BJ (cell line): Measurements from ENCODE around the gene RPL32. TPM values are rescaled to one million over a fixed set of nuclear protein-coding genes. Genes with fewer than 3 reads are reported as not detected.
A peak's percentile ranks its signal among the peaks of the same experiment; 100 is the strongest.

Experiments used
- CTCF ChIA-PET: fragments of 350-600 bp; formaldehyde crosslinking; extraction: SDS; loops from one replicate; lab custom pipeline; 2021; ENCODE audit warnings: antibody characterized with exemption, inconsistent platforms; lab: Yijun Ruan, JAX
- POLR2A ChIA-PET: fragments of 300-600 bp; sonication (Branson Sonifier 250); formaldehyde crosslinking; extraction: SDS; loops from one replicate; lab custom pipeline; 2021; ENCODE audit warnings: antibody characterized with exemption; lab: Charles Lee
- DNase-seq: peaks from one replicate; pipeline ENCODE4 v3.0.0-alpha.2; 2011; ENCODE audit warnings: low read depth
- H3K27me3 ChIP-seq: 2 replicates; pipeline ENCODE4 v1.6.0; 2011; ENCODE audit warnings: low read length; ENCODE audit not compliant: control insufficient read depth, insufficient read depth
- H3K36me3 ChIP-seq: 2 replicates; pipeline ENCODE4 v1.5.1; 2011; ENCODE audit warnings: low read length; ENCODE audit not compliant: control insufficient read depth, insufficient read depth
- H3K4me3 ChIP-seq: 2 replicates; pipeline ENCODE4 v1.5.1; 2011; ENCODE audit warnings: low read depth, mild to moderate bottlenecking, control low read depth, low read length
- polyA plus RNA-seq: library from polyadenylated mRNA; depleted of rRNA; stranded (reverse); fragments of >200 nt; gene quantifications from 2 replicates; pipeline ENCODE4 v1.2.3, GENCODE V29; 2011
- TF ChIP-seq, protein P1 (sequence below): IDR thresholded peaks from 2 replicates; pipeline ENCODE4 v1.5.1; 2011; ENCODE audit warnings: low read depth, mild to moderate bottlenecking, control low read depth, inconsistent platforms, low read length, moderate library complexity; ENCODE audit not compliant: insufficient read depth

The RPL32 gene
- polyA plus RNA-seq, 1 experiment = 3,018 TPM

DNA sequence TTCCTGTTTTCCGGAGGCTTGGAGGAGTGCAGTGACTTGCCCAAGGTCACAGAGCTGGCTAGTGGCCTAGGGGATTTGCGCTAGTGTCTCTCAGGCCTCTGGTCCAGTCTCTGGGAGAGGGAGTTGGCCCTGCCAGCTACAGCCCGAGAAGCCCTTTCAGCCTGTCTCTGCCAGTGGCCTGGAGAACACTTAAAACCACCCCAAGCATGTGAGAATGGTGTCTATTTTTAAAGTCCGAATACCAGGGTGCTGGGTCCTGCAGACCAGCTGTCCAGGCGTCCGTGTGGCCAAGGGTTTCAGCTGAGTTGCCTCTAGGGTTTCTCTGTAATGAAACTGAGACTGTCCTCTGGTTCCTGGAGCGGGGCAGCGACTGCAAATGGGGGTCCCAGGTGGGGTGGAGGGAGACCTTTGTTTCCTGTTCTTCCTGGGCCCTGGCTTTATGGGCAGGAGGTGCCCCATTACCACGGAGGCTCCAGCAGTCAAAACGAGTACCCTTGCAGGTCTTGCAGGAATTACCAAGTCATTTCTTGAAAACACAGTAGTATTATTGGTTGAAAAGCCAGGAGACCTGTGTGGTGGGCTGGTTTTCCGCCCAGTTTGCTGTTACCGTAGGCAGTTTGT, 42.7 kb downstream of the RPL32 start:
- no peaks in the 10 kb centered on the region for H3K36me3 ChIP-seq
- DNase-seq = no peak
- TF ChIP-seq, protein P1, sequence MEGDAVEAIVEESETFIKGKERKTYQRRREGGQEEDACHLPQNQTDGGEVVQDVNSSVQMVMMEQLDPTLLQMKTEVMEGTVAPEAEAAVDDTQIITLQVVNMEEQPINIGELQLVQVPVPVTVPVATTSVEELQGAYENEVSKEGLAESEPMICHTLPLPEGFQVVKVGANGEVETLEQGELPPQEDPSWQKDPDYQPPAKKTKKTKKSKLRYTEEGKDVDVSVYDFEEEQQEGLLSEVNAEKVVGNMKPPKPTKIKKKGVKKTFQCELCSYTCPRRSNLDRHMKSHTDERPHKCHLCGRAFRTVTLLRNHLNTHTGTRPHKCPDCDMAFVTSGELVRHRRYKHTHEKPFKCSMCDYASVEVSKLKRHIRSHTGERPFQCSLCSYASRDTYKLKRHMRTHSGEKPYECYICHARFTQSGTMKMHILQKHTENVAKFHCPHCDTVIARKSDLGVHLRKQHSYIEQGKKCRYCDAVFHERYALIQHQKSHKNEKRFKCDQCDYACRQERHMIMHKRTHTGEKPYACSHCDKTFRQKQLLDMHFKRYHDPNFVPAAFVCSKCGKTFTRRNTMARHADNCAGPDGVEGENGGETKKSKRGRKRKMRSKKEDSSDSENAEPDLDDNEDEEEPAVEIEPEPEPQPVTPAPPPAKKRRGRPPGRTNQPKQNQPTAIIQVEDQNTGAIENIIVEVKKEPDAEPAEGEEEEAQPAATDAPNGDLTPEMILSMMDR = no peak
- H3K4me3 ChIP-seq = no peak overlapping the region
- CTCF ChIA-PET = interaction anchor here (2.0 to 6.6 kb wide), 2 partner anchors 11 kb away, joined by 13 to 41 read pairs; no protein-coding TSS in a partner anchor
- no peaks in the 10 kb centered on the region; the same call in 1 of the 2 replicates for H3K27me3 ChIP-seq
- POLR2A ChIA-PET = interaction anchor here (0.6 kb wide), 1 partner anchor 11 kb away, joined by 3 read pairs; no protein-coding TSS in a partner anchor

GRCh38 chr3:12797892-12798558, 43.3 kb downstream of the RPL32 start:
- Histone ChIP-seq H3K27me3 (no peaks in the 10 kb centered on the region; the same call in 1 of the 2 replicates), H3K4me3 (no peak overlapping the region), H3K36me3 (no peaks in the 10 kb centered on the region)
- POLR2A ChIA-PET = interaction anchor here (0.6 kb wide), 1 partner anchor 12 kb away, joined by 3 read pairs; no protein-coding TSS in a partner anchor
- TF ChIP-seq, protein P1 = no peak
- CTCF ChIA-PET = interaction anchor here (0.6 to 6.6 kb wide), 4 partner anchors 10 to 44 kb away, joined by 3 to 41 read pairs (median 9); partner anchors contain the start of gene RPL32
- no peak for DNase-seq

DNA sequence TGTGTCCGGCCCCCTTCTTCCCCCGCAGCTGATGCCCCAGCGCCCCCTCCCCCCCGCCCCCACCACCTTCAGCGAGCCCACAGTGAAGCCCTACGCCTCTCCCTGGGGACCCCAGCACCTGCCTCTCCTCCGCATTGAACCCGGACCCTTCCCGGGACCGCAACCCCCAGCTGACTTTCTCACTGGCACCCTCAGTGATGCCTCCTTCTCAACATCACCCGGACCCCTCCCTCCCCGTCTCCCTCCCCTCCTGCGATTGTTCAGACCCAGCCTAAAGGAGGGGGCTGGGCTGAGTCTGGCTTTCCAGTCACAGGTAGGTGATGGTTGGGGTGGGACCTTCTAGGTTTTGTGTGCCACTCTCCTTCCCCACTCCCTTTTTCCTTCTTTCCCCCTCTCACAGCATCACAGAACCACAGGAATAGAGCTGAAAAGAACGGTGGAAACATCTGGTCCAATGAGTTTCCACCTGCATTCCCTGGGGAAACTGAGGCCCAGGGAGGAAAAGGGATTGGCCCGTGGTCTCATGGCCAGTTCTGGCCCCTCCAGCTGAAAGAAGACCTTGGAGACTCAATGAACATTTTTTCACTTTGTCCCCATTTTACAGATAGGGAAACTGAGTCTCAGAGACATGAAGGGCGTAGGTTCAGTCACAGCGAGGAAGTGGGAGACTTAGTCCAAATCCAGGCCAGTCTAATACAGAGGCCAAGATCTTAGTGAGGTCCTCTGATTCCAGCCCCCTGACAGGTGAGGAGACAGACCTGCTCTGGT, 44.1 kb downstream of the RPL32 start:
- no peak for DNase-seq
- TF ChIP-seq, protein P1 = no peak
- Histone ChIP-seq H3K4me3 (peak overlapping the region; percentile 46), H3K36me3 (no peaks in the 10 kb centered on the region), H3K27me3 (no peaks in the 10 kb centered on the region; the same call in 1 of the 2 replicates)
- CTCF ChIA-PET = interaction anchor here (0.6 to 6.6 kb wide), 4 partner anchors 10 to 289 kb away, joined by 3 to 41 read pairs (median 4); partner anchors contain the start of gene RPL32
- POLR2A ChIA-PET = no interaction called here

GRCh38 chr3:12796171-12797123, 44.9 kb downstream of the RPL32 start, which contains the start of gene CAND2:
Gene CAND2, plus strand, starts transcription at chr3:12796680. Its CDS starts 41 bp downstream, at chr3:12796721.
- POLR2A ChIA-PET = interaction anchor here (0.5 kb wide), 1 partner anchor 14 kb away, joined by 3 read pairs; no protein-coding TSS in a partner anchor
- no peak for DNase-seq

More at GRCh38 chr3:12796171-12797123, 44.9 kb downstream of the RPL32 start, which contains the start of gene CAND2:
- Histone ChIP-seq H3K4me3 (peak within 1 kb of the TSS; percentile 46), H3K36me3 (no peaks in the 10 kb centered on the region), H3K27me3 (no peaks in the 10 kb centered on the region; the same call in 1 of the 2 replicates)
- TF ChIP-seq, protein P1 = no peak
- CTCF ChIA-PET = interaction anchor here (0.7 to 6.6 kb wide), 5 partner anchors 9 to 288 kb away, joined by 3 to 41 read pairs (median 5); partner anchors contain the start of gene RPL32
